ENCODE measurements around the gene SLC9A9.

Gene SLC9A9

DNA sequence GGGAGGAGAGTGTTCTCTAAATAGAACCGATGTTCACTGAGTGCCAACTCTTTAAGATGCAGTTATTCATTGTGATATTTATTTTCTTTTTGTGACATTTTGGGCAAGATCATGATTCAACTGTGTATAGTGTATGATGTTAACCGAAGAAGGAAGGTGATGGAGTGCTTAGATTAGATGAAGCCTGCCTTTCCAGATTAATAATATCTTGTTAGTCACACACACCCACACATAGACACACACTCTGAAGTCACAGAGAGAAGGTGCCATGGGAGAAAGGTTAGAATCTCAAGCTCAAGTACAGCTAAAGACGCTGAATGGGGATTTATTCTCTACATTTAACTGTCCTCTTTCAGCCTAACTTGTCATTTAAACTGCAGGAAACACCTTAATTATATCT is 77.0 kb downstream of the SLC9A9 start:
- H3K4me3 ChIP-seq (replicated peaks; ENCODE audit: low read depth, low read length) = no peak overlapping the region
- TF ChIP-seq, protein P1, sequence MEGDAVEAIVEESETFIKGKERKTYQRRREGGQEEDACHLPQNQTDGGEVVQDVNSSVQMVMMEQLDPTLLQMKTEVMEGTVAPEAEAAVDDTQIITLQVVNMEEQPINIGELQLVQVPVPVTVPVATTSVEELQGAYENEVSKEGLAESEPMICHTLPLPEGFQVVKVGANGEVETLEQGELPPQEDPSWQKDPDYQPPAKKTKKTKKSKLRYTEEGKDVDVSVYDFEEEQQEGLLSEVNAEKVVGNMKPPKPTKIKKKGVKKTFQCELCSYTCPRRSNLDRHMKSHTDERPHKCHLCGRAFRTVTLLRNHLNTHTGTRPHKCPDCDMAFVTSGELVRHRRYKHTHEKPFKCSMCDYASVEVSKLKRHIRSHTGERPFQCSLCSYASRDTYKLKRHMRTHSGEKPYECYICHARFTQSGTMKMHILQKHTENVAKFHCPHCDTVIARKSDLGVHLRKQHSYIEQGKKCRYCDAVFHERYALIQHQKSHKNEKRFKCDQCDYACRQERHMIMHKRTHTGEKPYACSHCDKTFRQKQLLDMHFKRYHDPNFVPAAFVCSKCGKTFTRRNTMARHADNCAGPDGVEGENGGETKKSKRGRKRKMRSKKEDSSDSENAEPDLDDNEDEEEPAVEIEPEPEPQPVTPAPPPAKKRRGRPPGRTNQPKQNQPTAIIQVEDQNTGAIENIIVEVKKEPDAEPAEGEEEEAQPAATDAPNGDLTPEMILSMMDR (IDR thresholded peaks at IDR 0.05; ENCODE audit: low read depth, low read length, missing control alignments) = no peak
- no peak for DNase-seq (ENCODE audit: extremely low read depth, low read depth)

DNA sequence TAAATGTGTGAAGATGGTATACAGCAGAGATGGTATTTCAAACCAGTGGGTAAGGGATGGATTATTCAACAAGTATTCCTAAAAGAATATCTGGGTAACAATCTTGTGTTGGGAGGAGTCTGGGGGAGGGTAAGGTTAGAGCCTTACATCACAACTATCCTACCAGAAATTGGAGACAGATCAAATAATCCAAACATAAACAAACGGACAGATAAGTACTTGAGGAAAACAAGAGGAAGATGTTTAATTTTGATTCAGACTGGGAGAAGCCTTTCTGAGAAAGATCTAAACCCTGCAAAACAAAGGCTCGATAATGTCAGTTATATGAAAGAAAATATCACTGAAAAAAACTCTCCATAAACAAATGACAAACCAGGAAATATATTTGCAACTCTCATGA is 77.9 kb downstream of the SLC9A9 start:
- no peak for DNase-seq (ENCODE audit: extremely low read depth, low read depth)
- TF ChIP-seq, protein P1 (IDR thresholded peaks at IDR 0.05; ENCODE audit: low read depth, low read length, missing control alignments) = no peak
- no peak overlapping the region for H3K4me3 ChIP-seq (replicated peaks; ENCODE audit: low read depth, low read length)

DNA sequence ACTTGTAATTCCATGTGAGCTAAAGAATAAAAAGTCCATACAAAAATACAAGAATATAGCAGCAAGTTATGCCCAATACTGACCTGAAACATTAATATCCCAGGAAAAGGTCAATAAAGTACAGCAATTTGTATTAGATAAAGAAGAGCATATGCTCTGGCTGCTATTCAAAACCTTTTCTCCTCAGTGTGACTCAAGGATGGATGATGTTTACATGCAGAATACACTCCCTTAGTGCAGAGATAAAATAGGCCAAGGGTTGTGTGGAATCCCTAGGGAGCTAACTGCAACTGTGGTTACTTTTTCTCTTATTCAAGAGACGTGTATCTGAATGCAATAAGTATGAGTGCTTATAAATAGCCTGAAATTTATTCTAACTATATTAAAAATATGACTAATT is 78.7 kb downstream of the SLC9A9 start:
- H3K4me3 ChIP-seq (replicated peaks; ENCODE audit: low read depth, low read length) = no peak overlapping the region
- TF ChIP-seq, protein P1 (IDR thresholded peaks at IDR 0.05; ENCODE audit: low read depth, low read length, missing control alignments) = no peak
- DNase-seq (ENCODE audit: extremely low read depth, low read depth) = no peak

DNA sequence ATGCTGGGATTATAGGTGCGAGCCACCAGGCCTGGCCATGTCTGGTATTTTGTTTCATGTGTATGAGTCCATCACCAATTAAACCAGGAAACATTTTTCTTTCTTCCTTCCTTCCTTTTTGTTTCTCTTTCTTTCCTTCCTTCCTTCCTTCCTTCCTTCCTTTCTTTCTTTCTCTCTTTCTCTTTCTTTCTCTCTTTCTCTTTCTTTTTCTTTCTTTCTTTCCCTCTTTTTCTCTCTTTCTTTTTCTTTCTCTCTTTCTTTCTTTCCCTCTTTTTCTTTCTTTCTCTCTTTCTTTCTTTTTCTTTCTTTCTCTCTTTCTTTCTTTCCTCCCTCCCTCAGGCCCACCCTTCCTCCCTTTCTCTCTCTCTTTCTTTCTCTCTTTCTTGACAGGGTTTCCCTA is 83.4 kb downstream of the SLC9A9 start:
- DNase-seq (ENCODE audit: extremely low read depth, low read depth) = no peak
- H3K4me3 ChIP-seq (replicated peaks; ENCODE audit: low read depth, low read length) = no peak overlapping the region
- TF ChIP-seq, protein P1 (IDR thresholded peaks at IDR 0.05; ENCODE audit: low read depth, low read length, missing control alignments) = no peak

DNA sequence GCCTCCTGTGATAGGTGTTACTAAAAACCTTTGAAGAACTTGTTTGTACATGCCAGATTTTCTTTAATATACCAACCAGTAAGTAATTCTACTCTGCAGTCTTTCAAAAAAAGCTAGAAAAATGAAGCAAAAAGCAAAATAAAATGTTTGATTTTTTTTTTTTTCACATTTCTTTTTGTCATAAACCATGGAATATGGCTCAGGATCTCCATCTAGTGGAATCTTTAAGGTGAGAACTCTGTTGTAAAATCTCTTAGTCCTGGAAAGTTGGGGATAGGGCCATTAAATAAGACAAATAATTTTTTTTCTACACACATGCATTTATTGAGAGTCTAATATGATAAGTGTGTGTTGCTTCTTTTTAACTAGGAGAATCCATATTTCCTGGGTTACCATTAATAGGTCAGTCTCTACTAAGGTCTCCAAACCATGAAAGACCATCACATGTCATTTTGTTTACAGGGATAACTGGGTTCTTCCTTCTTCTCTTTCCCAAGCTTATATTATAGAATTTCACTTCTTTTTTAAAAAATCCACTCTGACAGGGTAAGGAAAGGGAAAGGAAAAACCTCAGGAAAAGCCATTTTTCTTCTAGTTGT is 84.6 kb downstream of the SLC9A9 start:
- H3K4me3 ChIP-seq (replicated peaks; ENCODE audit: low read depth, low read length) = no peak overlapping the region
- TF ChIP-seq, protein P1 (IDR thresholded peaks at IDR 0.05; ENCODE audit: low read depth, low read length, missing control alignments) = peak; percentile 13
- DNase-seq (ENCODE audit: extremely low read depth, low read depth) = no peak

DNA sequence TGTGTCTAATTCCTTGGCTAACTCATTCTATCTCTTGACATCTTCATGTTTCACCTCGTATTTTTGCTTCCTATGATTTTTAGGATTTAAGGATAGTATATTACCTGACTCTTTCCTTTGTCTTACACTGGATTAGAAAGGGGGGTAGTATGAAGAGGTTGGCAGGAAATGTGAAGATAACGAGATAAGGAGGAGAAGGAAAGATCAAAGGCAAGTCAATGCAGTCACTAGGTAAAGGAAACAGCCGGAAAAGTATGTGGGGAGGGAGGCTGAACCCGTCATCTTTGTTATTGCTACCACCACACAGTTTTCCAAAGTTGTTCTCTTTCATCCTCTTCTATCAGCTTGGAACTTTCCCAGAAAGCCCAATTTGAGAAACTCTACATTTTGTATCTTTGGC is 90.6 kb downstream of the SLC9A9 start:
- TF ChIP-seq, protein P1 (IDR thresholded peaks at IDR 0.05; ENCODE audit: low read depth, low read length, missing control alignments) = no peak
- no peak overlapping the region for H3K4me3 ChIP-seq (replicated peaks; ENCODE audit: low read depth, low read length)
- no peak for DNase-seq (ENCODE audit: extremely low read depth, low read depth)

DNA sequence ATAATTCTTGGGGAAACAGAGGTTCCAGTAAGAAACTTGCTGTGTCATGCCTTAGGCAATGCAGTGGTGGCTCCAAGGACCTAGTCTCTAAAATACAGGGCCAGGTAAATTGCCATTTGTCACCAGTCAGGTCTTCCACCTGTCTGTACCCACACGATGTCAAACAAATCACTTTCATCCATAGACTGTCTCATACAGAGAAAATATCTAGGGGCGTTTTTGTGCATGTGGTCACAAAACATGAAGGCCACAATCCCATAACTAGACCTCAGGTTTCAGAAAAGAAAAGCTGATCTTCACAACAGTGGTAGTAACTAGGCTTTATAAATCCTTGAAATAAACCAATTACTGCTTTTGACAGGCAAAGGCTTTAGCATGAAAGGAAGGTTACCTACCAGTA is 92.3 kb downstream of the SLC9A9 start:
- DNase-seq (ENCODE audit: extremely low read depth, low read depth) = no peak
- no peak overlapping the region for H3K4me3 ChIP-seq (replicated peaks; ENCODE audit: low read depth, low read length)
- TF ChIP-seq, protein P1 (IDR thresholded peaks at IDR 0.05; ENCODE audit: low read depth, low read length, missing control alignments) = no peak

Measured in HFF-Myc (cell line).